IPS-11a (cell line): ENCODE results near the gene MYBPC2.
A peak's percentile ranks its signal among the peaks of the same experiment; 100 is the strongest.
"Not testable (repeated sequence)": the region's sequence is repeated elsewhere in the genome, so short reads cannot be mapped to it uniquely, and the experiment has no call there.

Source experiments
- H3K4me3 ChIP-seq: one replicate; pipeline ENCODE4 v1.5.1; 2013; ENCODE audit warnings: low read depth, low read length, control low read depth

The MYBPC2 gene

GRCh38 chr19:50427318-50427925 lies 5.3 kb upstream of the MYBPC2 start:
- no peak overlapping the region for H3K4me3 ChIP-seq

DNA sequence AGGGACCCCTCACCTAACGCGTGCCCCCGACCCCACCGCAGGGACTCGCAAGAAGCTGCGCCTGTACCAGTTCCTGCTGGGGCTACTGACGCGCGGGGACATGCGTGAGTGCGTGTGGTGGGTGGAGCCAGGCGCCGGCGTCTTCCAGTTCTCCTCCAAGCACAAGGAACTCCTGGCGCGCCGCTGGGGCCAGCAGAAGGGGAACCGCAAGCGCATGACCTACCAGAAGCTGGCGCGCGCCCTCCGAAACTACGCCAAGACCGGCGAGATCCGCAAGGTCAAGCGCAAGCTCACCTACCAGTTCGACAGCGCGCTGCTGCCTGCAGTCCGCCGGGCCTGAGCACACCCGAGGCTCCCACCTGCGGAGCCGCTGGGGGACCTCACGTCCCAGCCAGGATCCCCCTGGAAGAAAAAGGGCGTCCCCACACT lies 4.7 kb upstream of the MYBPC2 start:
- H3K4me3 ChIP-seq: peak overlapping the region; percentile 9

GRCh38 chr19:50428772-50429463 lies 3.8 kb upstream of the MYBPC2 start:
- H3K4me3 ChIP-seq: no peak overlapping the region

DNA sequence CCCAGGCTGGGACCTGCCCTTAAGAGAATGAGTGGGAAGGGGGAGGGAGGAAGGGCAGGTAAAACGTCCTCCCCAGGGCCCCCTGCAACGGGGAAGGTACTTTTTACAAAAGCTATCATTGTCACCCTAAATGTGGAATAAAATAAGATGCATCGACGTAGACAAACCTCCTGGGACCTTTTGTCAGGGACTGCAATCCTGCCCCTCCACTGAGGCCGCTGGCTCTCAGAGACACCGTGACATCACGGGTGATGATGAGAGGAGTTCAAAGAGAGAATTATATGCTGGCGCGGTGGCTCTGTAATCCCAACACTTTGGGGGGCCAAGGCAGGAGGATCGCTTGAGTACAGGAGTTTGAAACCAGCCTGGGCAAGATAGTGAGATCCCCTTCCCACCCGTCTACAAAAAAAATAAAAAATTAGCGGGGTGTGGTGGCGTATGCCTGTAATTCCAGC lies 1.8 kb upstream of the MYBPC2 start:
- peak overlapping the region; percentile 56 for H3K4me3 ChIP-seq

- H3K4me3 ChIP-seq: peak overlapping the region; percentile 58
These were observed 1.1 kb upstream of the MYBPC2 start for GRCh38 chr19:50431343-50432220.

- H3K4me3 ChIP-seq: no peak overlapping the region
These were observed 799 bp downstream of the MYBPC2 start for GRCh38 chr19:50433201-50434180.

DNA sequence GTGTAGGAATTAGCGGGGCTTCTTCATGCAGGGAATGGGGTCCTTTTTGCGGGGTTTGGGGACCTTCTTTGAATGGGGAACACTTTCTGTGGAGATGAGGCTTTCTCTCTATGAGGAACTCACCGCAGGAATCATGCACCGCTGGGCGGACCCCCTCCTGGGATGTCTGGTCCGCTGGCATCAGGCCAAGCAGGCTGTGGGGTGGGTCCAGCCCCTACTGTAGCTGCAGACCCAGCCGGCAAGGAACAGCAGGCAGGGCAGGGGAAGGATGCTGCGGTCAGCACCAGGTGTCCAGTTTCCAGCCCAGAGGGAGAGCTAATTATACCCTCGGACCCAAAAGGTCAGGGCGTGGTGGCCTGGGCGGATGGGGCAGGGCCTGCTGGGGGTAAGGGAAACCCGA lies 1.8 kb downstream of the MYBPC2 start:
- no peak overlapping the region for H3K4me3 ChIP-seq

DNA sequence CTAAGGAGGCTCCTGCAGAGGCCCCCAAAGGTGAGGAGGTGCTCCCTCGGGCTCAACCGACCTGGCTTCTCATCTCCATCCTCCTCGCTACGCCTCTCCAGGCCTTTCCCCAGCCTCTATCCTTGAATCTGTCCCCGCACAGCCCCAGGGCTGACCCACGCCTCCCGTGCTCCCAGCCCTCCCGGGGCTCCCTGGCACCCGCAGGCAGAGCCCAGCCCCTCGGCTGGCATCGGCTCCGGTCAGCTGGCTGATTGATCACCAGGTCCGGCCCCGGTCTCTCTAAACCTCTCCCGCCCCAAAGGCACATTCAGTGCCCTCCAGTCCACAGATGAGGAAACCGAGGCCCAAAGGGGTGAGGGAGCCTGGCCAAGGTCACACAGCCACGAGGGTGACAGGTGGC lies 2.5 kb downstream of the MYBPC2 start:
- no peak overlapping the region for H3K4me3 ChIP-seq

DNA sequence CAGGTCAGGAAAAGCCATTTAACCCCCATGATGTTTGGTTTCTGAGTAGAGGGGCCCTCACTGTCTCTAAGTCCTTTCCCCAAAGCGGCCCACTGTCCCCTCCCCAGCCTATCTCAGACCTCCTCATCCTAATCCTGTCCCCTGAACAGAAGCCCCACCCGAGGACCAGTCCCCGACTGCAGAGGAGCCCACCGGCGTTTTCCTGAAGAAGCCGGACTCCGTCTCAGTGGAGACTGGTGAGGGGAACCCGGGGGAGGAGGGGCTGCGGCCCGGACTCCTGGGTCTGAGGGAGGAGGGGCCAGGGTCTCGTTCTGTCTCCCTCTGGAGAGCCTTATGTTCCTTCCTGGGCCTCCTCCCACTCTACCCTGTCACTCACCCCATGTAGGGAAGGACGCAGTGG lies 2.9 kb downstream of the MYBPC2 start:
- no peak overlapping the region for H3K4me3 ChIP-seq

DNA sequence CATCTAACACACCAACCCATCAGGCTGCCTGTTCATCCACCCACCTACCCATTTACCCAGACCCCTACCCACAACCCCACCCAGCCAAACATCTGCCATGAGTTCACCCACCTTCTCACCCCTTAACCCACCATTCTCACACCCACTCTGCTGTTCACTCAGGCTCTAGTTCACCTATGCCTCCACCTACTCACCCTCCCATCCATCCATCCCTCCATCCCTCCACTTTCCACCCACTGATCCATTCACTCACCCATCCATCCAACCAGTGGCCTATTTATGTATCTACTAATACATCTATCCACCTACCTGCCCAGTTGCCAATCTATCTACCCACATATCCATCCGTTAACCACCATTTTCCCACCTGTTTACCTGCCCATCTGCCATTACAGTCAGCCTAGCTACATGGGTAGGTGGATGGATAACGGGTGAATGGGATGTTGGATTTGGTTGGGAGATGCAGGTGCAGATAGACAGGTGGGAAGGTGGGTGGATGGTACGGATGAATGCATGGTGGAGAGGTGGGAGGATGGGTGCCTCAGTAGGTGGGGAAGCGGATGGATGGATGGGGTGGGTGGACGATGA lies 5.3 kb downstream of the MYBPC2 start:
- no peak overlapping the region for H3K4me3 ChIP-seq

DNA sequence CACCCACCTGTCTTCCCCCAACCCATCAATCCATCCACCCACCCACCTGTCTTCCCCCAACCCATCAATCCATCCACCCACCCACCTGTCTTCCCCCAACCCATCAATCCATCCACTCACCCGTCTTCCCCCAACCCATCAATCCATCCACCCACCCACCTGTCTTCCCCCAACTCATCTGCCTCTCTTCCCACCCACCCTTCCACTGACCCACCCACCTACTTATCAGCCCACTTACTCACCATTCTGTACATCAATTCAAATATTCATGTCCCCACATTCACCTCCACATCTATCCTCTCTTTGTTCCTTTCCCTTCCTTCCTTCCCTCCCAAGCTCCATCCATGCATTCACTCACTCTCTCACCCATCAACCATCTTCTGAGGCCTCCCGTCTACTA lies 6.4 kb downstream of the MYBPC2 start:
- not testable (repeated sequence) for H3K4me3 ChIP-seq

DNA sequence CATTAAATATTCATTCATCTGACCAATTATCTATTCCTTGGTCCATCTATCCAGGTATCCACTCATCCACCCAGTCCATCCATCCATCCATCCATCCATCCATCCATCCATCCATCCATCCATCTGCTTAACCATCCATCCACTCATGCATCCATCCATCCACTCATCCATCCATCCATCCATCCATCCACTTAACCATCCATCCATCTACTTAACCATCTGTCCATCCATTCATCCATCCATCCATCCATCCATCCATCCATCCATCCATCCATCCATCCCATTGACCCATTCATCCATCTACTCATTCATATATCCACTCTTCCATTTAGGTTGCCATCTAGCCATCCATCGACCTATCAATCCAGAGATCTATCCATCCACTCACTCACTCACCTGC lies 11.4 kb downstream of the MYBPC2 start:
- H3K4me3 ChIP-seq: no peak overlapping the region

DNA sequence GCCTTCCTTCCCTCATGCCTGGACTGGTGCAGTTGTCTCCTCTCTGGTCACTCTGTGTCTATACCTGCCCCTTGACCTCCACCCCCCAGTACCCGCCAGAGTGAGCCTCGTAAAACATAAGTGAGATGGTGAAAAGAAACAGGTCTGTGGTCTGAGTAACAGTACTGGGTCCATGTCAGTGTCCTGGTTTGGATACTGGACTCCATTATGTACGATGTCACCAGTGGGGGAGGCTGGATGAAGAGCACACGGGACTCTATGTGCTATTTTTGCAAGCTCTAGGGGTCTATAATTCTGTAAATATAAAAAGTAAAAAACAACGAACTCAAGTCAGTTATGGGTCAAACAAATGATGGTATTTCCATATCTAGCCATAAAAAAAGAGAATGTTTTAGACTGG lies 14.4 kb downstream of the MYBPC2 start:
- no peak overlapping the region for H3K4me3 ChIP-seq

- no peak overlapping the region for H3K4me3 ChIP-seq
These were observed 15.1 kb downstream of the MYBPC2 start for GRCh38 chr19:50447750-50448149.

DNA sequence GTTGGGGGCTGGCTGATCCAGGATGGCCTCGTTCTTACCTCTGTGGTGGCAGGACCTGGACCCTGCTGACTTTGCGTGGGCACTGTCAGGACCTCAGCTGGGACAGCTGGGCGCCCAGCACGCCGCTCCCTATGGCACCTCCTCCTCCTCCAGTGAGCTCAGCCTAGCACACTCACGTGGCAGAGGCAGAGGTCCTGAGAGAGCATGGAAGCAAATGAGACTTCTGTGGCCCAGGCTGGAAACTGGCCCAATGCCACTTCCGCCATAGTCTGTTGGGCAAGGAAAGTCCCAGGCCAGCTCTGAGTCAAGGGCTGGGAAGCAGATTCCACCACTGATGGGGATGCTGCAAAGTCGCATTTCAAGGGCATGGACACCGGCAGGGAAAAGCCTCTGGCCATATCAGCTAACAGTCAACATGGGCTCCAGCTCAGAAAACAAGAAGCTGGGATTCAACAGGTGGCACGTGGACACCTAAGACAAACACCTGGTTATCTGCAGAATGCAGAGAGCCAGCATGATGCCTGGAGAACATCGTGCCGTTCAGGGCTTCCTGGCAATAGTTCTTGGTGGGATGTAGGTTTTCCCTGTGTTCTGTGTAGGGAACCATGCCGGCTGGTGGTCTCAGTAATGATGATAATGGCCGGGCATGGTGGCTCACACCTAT lies 16.7 kb downstream of the MYBPC2 start:
- no peak overlapping the region for H3K4me3 ChIP-seq

DNA sequence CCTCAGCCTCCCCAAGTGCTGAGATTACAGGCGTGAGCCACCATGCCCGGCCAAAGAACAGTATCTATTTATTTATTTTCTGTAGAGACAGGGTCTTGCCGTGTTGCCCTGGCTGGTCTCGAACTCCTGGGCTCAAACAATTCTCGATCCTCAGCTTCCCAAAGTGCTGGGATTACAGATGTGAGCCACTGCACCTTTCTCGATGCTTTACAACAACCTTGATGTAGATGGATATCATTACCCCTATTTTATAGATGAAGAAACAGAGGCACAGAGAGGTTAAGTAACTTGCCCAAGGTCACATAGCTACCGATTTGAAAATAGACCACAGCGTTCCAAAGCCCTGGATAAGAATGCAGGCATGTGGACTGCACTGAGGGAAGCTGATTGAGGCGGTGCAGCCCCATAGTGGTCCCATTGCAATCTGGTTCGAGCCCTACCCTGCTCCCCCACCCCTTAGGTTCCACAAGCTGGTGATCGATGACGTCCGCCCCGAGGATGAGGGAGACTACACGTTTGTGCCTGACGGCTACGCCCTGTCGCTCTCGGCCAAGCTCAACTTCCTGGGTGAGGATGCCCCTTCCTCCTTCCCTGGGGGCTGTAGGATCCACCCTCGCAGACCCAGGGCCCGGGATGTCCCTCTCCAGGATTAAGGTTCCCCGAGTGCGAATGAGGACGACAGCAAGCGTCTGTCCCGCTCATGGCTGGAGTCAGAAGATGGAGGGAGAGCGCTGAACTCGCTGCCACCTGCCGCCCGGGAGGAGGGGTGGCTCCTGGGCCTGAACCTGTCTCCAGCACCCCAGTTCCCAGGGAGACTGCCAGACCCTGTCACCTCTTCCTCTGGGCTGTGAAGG lies 17.9 kb downstream of the MYBPC2 start:
- no peak overlapping the region for H3K4me3 ChIP-seq

DNA sequence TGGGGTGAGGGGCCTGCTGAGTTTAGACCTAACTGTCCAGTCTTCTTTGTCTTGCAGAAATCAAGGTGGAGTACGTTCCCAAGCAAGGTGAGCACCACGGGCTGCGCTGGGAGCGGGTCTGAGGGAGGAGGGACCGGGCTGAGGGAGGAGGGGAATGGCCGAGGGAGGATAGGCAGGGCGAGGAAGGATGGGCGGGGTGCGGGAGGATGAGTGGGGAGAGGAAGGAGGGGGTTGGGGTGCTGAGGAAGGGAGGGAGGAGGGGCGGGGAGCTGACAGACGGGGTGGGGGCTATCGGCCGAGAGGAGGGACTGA lies 18.5 kb downstream of the MYBPC2 start:
- H3K4me3 ChIP-seq: no peak overlapping the region

DNA sequence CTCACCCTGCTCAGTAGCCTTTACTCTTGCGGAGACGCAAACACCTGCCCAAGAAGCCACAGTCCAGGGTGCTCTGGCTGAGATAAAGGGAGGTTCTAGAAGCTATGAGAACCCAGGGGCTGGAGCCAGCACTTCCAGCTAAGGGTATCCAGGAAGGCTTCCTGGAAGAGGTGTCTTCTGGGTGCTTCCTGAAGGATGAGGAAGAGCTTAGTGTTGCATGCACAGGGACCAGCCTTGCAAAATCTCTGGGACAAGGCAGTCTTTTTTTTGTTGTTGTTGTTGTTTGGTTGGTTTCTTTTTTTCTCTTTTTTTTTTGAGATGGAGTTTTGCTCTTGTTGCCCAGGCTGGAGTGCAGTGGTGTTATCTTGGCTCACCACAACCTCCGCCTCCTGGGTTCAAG lies 20.6 kb downstream of the MYBPC2 start:
- no peak overlapping the region for H3K4me3 ChIP-seq

GRCh38 chr19:50455992-50456391 lies 23.3 kb downstream of the MYBPC2 start:
- H3K4me3 ChIP-seq: no peak overlapping the region
